Smooth muscle cell (in vitro differentiated cells): ENCODE measurements around the gene CCNDBP1. TPM values are rescaled to one million over a fixed set of nuclear protein-coding genes. Genes with fewer than 3 reads are reported as not detected.

Experiments used
- DNase-seq: peaks from one replicate; lab custom pipeline; 2025; ENCODE audit not compliant: unreplicated experiment; lab: John Stamatoyannopoulos, UW
- H2AFZ ChIP-seq: fragments of 200-600 bp; sonication (generic); 2 replicates; pipeline ENCODE4 v1.6.0; 2016; ENCODE audit warnings: antibody characterized with exemption, low read depth, mild to moderate bottlenecking
- H3F3A ChIP-seq: fragments of 200-600 bp; sonication (generic); 2 replicates; pipeline ENCODE4 v1.6.0; 2017; ENCODE audit warnings: antibody characterized with exemption, low read depth
- H3K27ac ChIP-seq: fragments of 200-600 bp; sonication (generic); 2 replicates; pipeline ENCODE4 v1.5.1; 2016; ENCODE audit warnings: low read depth, mild to moderate bottlenecking
- H3K27me3 ChIP-seq: fragments of 200-600 bp; sonication (generic); 2 replicates; pipeline ENCODE4 v1.6.1; 2016; ENCODE audit warnings: low read depth, mild to moderate bottlenecking
- H3K36me3 ChIP-seq: fragments of 200-600 bp; sonication (generic); 2 replicates; pipeline ENCODE4 v1.5.1; 2016; ENCODE audit warnings: low read depth
- H3K4me1 ChIP-seq: fragments of 200-600 bp; sonication (generic); 2 replicates; pipeline ENCODE4 v1.5.1; 2016; ENCODE audit warnings: low read depth
- H3K4me2 ChIP-seq: fragments of 200-600 bp; sonication (generic); 2 replicates; pipeline ENCODE4 v1.6.0; 2016; ENCODE audit warnings: mild to moderate bottlenecking
- H3K4me3 ChIP-seq: fragments of 200-600 bp; sonication (generic); 2 replicates; pipeline ENCODE4 v1.5.1; 2016; ENCODE audit warnings: mild to moderate bottlenecking
- H3K79me2 ChIP-seq: fragments of 200-600 bp; sonication (generic); 2 replicates; pipeline ENCODE4 v1.6.0; 2016; ENCODE audit warnings: low read depth, mild to moderate bottlenecking
- H3K9ac ChIP-seq: fragments of 200-600 bp; sonication (generic); 2 replicates; pipeline ENCODE4 v1.6.0; 2016; ENCODE audit warnings: low read depth
- H3K9me3 ChIP-seq: fragments of 200-600 bp; sonication (generic); replicated peaks from 2 replicates; pipeline ENCODE4 v1.5.1; 2016; ENCODE audit warnings: low read depth
- H4K20me1 ChIP-seq: fragments of 200-600 bp; sonication (generic); 2 replicates; pipeline ENCODE4 v1.6.0; 2016; ENCODE audit warnings: low read depth
- CTCF ChIP-seq: fragments of 200-600 bp; sonication (generic); IDR thresholded peaks from 2 replicates; pipeline ENCODE4 v1.5.1; 2017; ENCODE audit warnings: borderline replicate concordance, mild to moderate bottlenecking, antibody characterized with exemption; ENCODE audit not compliant: insufficient read depth, poor library complexity, severe bottlenecking
- WGBS: methylation state at CpG from one replicate; pipeline ENCODE4 v1.1.7; 2016; ENCODE audit warnings: low lambda C conversion rate; 5-methylcytosine and 5-hydroxymethylcytosine counted together
- polyA plus RNA-seq: library from polyadenylated mRNA; unstranded; fragments of >200 nt; fragmentation: Nextera tagmentation; extraction: Ambion mirVana; gene quantifications from 2 replicates; pipeline ENCODE4 v1.2.1, GENCODE V29; 2016
- total RNA-seq: library from RNA; depleted of rRNA; stranded (reverse); fragments of >200 nt; gene quantifications from 2 replicates; pipeline ENCODE4 v1.2.3, GENCODE V29; 2014

Gene CCNDBP1
- total and polyA plus RNA-seq, 2 experiments from 2014 or later, result 22.1 to 30.5 TPM

- H3K4me3 ChIP-seq, result no peak overlapping the region
- no peak overlapping the region for H2AFZ ChIP-seq
- no peak for TF ChIP-seq CTCF
- H3K36me3 ChIP-seq, result no peaks in the 10 kb centered on the region
- H3K27me3 ChIP-seq, result no peaks in the 10 kb centered on the region
- H3K27ac ChIP-seq, result no peak overlapping the region
- H3K9me3 ChIP-seq, result no peaks in the 10 kb centered on the region
- DNase-seq, result no peak
- whole genome bisulfite sequencing, result 92% methylated on average over 5 of the region's 5 CpGs
- peaks cover 9% of the 10 kb centered on the region for H3F3A ChIP-seq
- no peak overlapping the region for H3K9ac ChIP-seq
- H3K4me2 ChIP-seq, result no peak overlapping the region
- no peaks in the 10 kb centered on the region for H3K79me2 ChIP-seq
- H4K20me1 ChIP-seq, result no peaks in the 10 kb centered on the region
- peaks cover 4% of the 10 kb centered on the region for H3K4me1 ChIP-seq
These were observed 39.0 kb upstream of the CCNDBP1 start for GRCh38 chr15:43146184-43146583.

GRCh38 chr15:43150191-43150929 lies 34.8 kb upstream of the CCNDBP1 start:
- H3K36me3 ChIP-seq, result no peaks in the 10 kb centered on the region
- TF ChIP-seq CTCF, result no peak
- H3K27ac ChIP-seq, result peak overlapping the region; percentile 97
- no peak overlapping the region for H3K4me3 ChIP-seq
- H4K20me1 ChIP-seq, result no peaks in the 10 kb centered on the region
- no peaks in the 10 kb centered on the region for H3K27me3 ChIP-seq
- no peak for DNase-seq
- peak overlapping the region; percentile 33 for H3K4me2 ChIP-seq
- no peaks in the 10 kb centered on the region for H3K9me3 ChIP-seq
- no peaks in the 10 kb centered on the region for H3K79me2 ChIP-seq
- peak overlapping the region; percentile 48 for H3K9ac ChIP-seq
- H2AFZ ChIP-seq, result peak overlapping the region; percentile 13
- WGBS, result 30% methylated on average over 5 of the region's 5 CpGs
- peaks cover 4% of the 10 kb centered on the region for H3K4me1 ChIP-seq
- H3F3A ChIP-seq, result peaks cover 9% of the 10 kb centered on the region

- Histone ChIP-seq H3K27ac (peak overlapping the region; percentile 97), H3K4me2 (no peak overlapping the region), H3K9ac (no peak overlapping the region), H2AFZ (no peak overlapping the region), H3K9me3 (no peaks in the 10 kb centered on the region), H3K4me1 (peaks cover 4% of the 10 kb centered on the region), H4K20me1 (no peaks in the 10 kb centered on the region), H3K4me3 (no peak overlapping the region), H3K27me3 (no peaks in the 10 kb centered on the region), H3K79me2 (no peaks in the 10 kb centered on the region), H3K36me3 (no peaks in the 10 kb centered on the region), H3F3A (peaks cover 9% of the 10 kb centered on the region)
- 94% methylated on average over 2 of the region's 2 CpGs for WGBS
- no peak for TF ChIP-seq CTCF
- no peak for DNase-seq
These were observed 33.5 kb upstream of the CCNDBP1 start for GRCh38 chr15:43151688-43152087.

- no peak overlapping the region for H3K4me2 ChIP-seq
- no peaks in the 10 kb centered on the region for H3K36me3 ChIP-seq
- H3F3A ChIP-seq, result peaks cover 9% of the 10 kb centered on the region
- H3K27me3 ChIP-seq, result no peaks in the 10 kb centered on the region
- no peaks in the 10 kb centered on the region for H3K79me2 ChIP-seq
- H3K4me3 ChIP-seq, result no peak overlapping the region
- H3K4me1 ChIP-seq, result peaks cover 4% of the 10 kb centered on the region
- TF ChIP-seq CTCF, result no peak
- H3K9ac ChIP-seq, result no peak overlapping the region
- no peak for DNase-seq
- no peaks in the 10 kb centered on the region for H4K20me1 ChIP-seq
- H3K27ac ChIP-seq, result no peak overlapping the region
- H2AFZ ChIP-seq, result no peak overlapping the region
- no peaks in the 10 kb centered on the region for H3K9me3 ChIP-seq
These were observed 31.9 kb upstream of the CCNDBP1 start for GRCh38 chr15:43153269-43153668.
